IPS-18a (cell line): ENCODE results near the gene PRMT9.
A peak's percentile ranks its signal among the peaks of the same experiment; 100 is the strongest.

Source experiments
- H3K27ac ChIP-seq: one replicate; pipeline ENCODE4 v1.5.1; 2013; ENCODE audit warnings: low read length
- H3K27me3 ChIP-seq: one replicate; pipeline ENCODE4 v1.6.1; 2013; ENCODE audit warnings: mild to moderate bottlenecking, low read length; ENCODE audit not compliant: control insufficient read depth, insufficient read depth
- H3K36me3 ChIP-seq: one replicate; pipeline ENCODE4 v1.6.1; 2013; ENCODE audit warnings: low read depth, low read length; ENCODE audit not compliant: control insufficient read depth
- H3K4me1 ChIP-seq: one replicate; pipeline ENCODE4 v1.6.1; 2013; ENCODE audit warnings: low read depth, low read length; ENCODE audit not compliant: control insufficient read depth
- H3K4me3 ChIP-seq: one replicate; pipeline ENCODE4 v1.5.1; 2013; ENCODE audit warnings: low read length
- H3K9ac ChIP-seq: one replicate; pipeline ENCODE4 v1.6.1; 2013; ENCODE audit warnings: mild to moderate bottlenecking, low read length, moderate library complexity
- H3K9me3 ChIP-seq: one replicate; pipeline ENCODE4 v1.6.1; 2013; ENCODE audit warnings: low read depth, low read length; ENCODE audit not compliant: control insufficient read depth

Gene PRMT9

GRCh38 chr4:147683717-147684700, at the start of gene PRMT9:
PRMT9 (minus strand) TSS chr4:147684163; CDS start chr4:147683987, 176 bp downstream.
- no peaks in the 10 kb centered on the region for H3K9me3 ChIP-seq
- H3K9ac ChIP-seq: peak within 1 kb of the TSS; percentile 72
- H3K36me3 ChIP-seq: no peaks in the 10 kb centered on the region
- H3K27me3 ChIP-seq: no peaks in the 10 kb centered on the region
- peak within 1 kb of the TSS; percentile 9 for H3K27ac ChIP-seq
- peaks cover 11% of the 10 kb centered on the region for H3K4me1 ChIP-seq
- peak within 1 kb of the TSS; percentile 87 for H3K4me3 ChIP-seq

GRCh38 chr4:147732518-147733235, 48.7 kb upstream of the PRMT9 start:
- Histone ChIP-seq H3K4me1 (peaks cover 16% of the 10 kb centered on the region), H3K36me3 (no peaks in the 10 kb centered on the region), H3K9ac (peak overlapping the region; percentile 71), H3K4me3 (peak overlapping the region; percentile 78), H3K9me3 (no peaks in the 10 kb centered on the region), H3K27me3 (peaks cover 89% of the 10 kb centered on the region), H3K27ac (no peak overlapping the region)

- peak within 1 kb of the TSS; percentile 71 for H3K9ac ChIP-seq
- no peak within 1 kb of the TSS for H3K27ac ChIP-seq
- peaks cover 16% of the 10 kb centered on the region for H3K4me1 ChIP-seq
- H3K4me3 ChIP-seq: peak within 1 kb of the TSS; percentile 78
- no peaks in the 10 kb centered on the region for H3K36me3 ChIP-seq
- no peaks in the 10 kb centered on the region for H3K9me3 ChIP-seq
- H3K27me3 ChIP-seq: peaks cover 98% of the 10 kb centered on the region
Observed at GRCh38 chr4:147731580-147732517, 47.9 kb upstream of the PRMT9 start, which contains the start of gene ARHGAP10. ARHGAP10 (plus strand) TSS chr4:147732088; CDS start chr4:147732302, 214 bp downstream.

GRCh38 chr4:147730333-147730732, 46.4 kb upstream of the PRMT9 start:
- Histone ChIP-seq H3K4me3 (peak overlapping the region; percentile 78), H3K27me3 (peaks cover 90% of the 10 kb centered on the region), H3K9ac (no peak overlapping the region), H3K4me1 (peaks cover 16% of the 10 kb centered on the region), H3K36me3 (no peaks in the 10 kb centered on the region), H3K27ac (no peak overlapping the region), H3K9me3 (no peaks in the 10 kb centered on the region)

- Histone ChIP-seq H3K27ac (no peak overlapping the region), H3K4me3 (no peak overlapping the region), H3K27me3 (peaks cover 67% of the 10 kb centered on the region), H3K9me3 (no peaks in the 10 kb centered on the region), H3K36me3 (no peaks in the 10 kb centered on the region), H3K9ac (no peak overlapping the region), H3K4me1 (peaks cover 10% of the 10 kb centered on the region)
Observed at GRCh38 chr4:147727476-147728028, 43.6 kb upstream of the PRMT9 start.

GRCh38 chr4:147725673-147726072, 41.7 kb upstream of the PRMT9 start:
- Histone ChIP-seq H3K36me3 (no peaks in the 10 kb centered on the region), H3K27ac (no peak overlapping the region), H3K4me1 (peaks cover 7% of the 10 kb centered on the region), H3K27me3 (peaks cover 50% of the 10 kb centered on the region), H3K9ac (no peak overlapping the region), H3K9me3 (no peaks in the 10 kb centered on the region), H3K4me3 (no peak overlapping the region)

- H3K4me1 ChIP-seq: no peaks in the 10 kb centered on the region
- H3K9ac ChIP-seq: no peak overlapping the region
- H3K36me3 ChIP-seq: no peaks in the 10 kb centered on the region
- no peak overlapping the region for H3K27ac ChIP-seq
- H3K9me3 ChIP-seq: no peaks in the 10 kb centered on the region
- no peak overlapping the region for H3K4me3 ChIP-seq
- peaks cover 40% of the 10 kb centered on the region for H3K27me3 ChIP-seq
Observed at GRCh38 chr4:147724468-147725201, 40.7 kb upstream of the PRMT9 start.

- Histone ChIP-seq H3K36me3 (no peaks in the 10 kb centered on the region), H3K27ac (no peak overlapping the region), H3K27me3 (peaks cover 27% of the 10 kb centered on the region), H3K4me3 (no peak overlapping the region), H3K4me1 (no peaks in the 10 kb centered on the region), H3K9me3 (no peaks in the 10 kb centered on the region), H3K9ac (no peak overlapping the region)
Observed at GRCh38 chr4:147723326-147723725, 39.4 kb upstream of the PRMT9 start.

- Histone ChIP-seq H3K27me3 (peaks cover 1% of the 10 kb centered on the region), H3K4me1 (no peaks in the 10 kb centered on the region), H3K27ac (no peak overlapping the region), H3K9ac (no peak overlapping the region), H3K36me3 (no peaks in the 10 kb centered on the region), H3K4me3 (no peak overlapping the region), H3K9me3 (no peaks in the 10 kb centered on the region)
Observed at GRCh38 chr4:147717878-147718277, 33.9 kb upstream of the PRMT9 start.
